Spleen (tissue), 11 donors: Measurements from ENCODE around the gene MYMX. TPM values are rescaled to one million over a fixed set of nuclear protein-coding genes. Genes with fewer than 3 reads are reported as not detected.
A peak's percentile ranks its signal among the peaks of the same experiment; 100 is the strongest.

Source experiments
- DNase-seq: peaks from one replicate; pipeline ENCODE4 v3.0.0-alpha.2; 2020
- H3K27ac ChIP-seq, 8 donors: fragments of 200-600 bp; sonication (generic) in 7 of 8; 1 replicate in 4 of 8; 2 replicates in 4 of 8; pipeline versions ENCODE4 v1.5.0 to v1.8.0; 2016 to 2021; ENCODE audit warnings: inconsistent platforms in 4 of 8, mild to moderate bottlenecking in 4 of 8, moderate library complexity in 1 of 8
- H3K27me3 ChIP-seq, 7 donors: fragments of 200-600 bp; sonication (generic) in 6 of 7; replicated peaks in 1 of 7; 1 replicate in 4 of 7; 2 replicates in 3 of 7; pipeline versions ENCODE4 v1.5.0 to v1.8.0; 2016 to 2021; ENCODE audit warnings: inconsistent platforms in 3 of 7, mild to moderate bottlenecking in 1 of 7
- H3K36me3 ChIP-seq, 6 donors: fragments of 200-600 bp; sonication (generic) in 5 of 6; 1 replicate in 4 of 6; 2 replicates in 2 of 6; pipeline versions ENCODE4 v1.5.0 to v1.8.0; 2016 to 2021; ENCODE audit warnings: inconsistent platforms in 2 of 6
- H3K4me1 ChIP-seq, 6 donors: fragments of 200-600 bp; sonication (generic) in 5 of 6; 1 replicate in 3 of 6; 2 replicates in 3 of 6; pipeline versions ENCODE4 v1.5.0 to v1.8.0; 2016 to 2021; ENCODE audit warnings: inconsistent platforms in 3 of 6
- H3K4me3 ChIP-seq, 8 donors: fragments of 200-600 bp; sonication (generic) in 7 of 8; 1 replicate in 4 of 8; 2 replicates in 4 of 8; pipeline versions ENCODE4 v1.5.0 to v1.8.0; 2016 to 2021; ENCODE audit warnings: inconsistent platforms in 4 of 8, mild to moderate bottlenecking in 4 of 8, moderate library complexity in 2 of 8
- H3K9me3 ChIP-seq, 8 donors: fragments of 200-600 bp; sonication (generic) in 7 of 8; 1 replicate in 4 of 8; 2 replicates in 4 of 8; pipeline versions ENCODE4 v1.5.0 to v1.8.0; 2016 to 2021; ENCODE audit warnings: inconsistent platforms in 4 of 8
- POLR2A ChIP-seq, 3 donors: fragments of 450-650 bp; IDR thresholded peaks; one replicate each; pipeline ENCODE4 v1.5.1; 2017; ENCODE audit warnings: antibody characterized with exemption in 3 of 3, mild to moderate bottlenecking in 1 of 3
- POLR2AphosphoS5 ChIP-seq, 3 donors: sonication (generic); formaldehyde crosslinking; IDR thresholded peaks; one replicate each; pipeline ENCODE4 v1.5.1; 2017; ENCODE audit warnings: antibody characterized with exemption in 3 of 3
- WGBS, 5 donors: extraction: QIAGEN DNeasy Blood & Tissue Kit in 3 of 5; methylation state at CpG; one replicate each; pipeline versions ENCODE4 v1.1.5 to v1.1.7; 2013 to 2018; 5-methylcytosine and 5-hydroxymethylcytosine counted together
- intact Hi-C: fragments of 100-400 bp; cut with DNase I; formaldehyde crosslinking; loops from one replicate; pipeline ENCODE4 v1.15.0; 2023; ENCODE audit warnings: low total_unique reads
- polyA plus RNA-seq, 3 donors: library from polyadenylated mRNA; stranded (reverse); fragments of 200-250 nt; gene quantifications; one replicate each; pipeline ENCODE4 v1.2.1, GENCODE V29; 2013
- total RNA-seq, 7 donors: library from RNA; depleted of rRNA in 3 of 7; stranded (reverse); fragments of >200 nt in 3 of 7; fragmentation: NEBNext Ultra II Directional in 4 of 7; extraction: Animal tissue kit (Norgen Biotek cat#: 25700) in 4 of 7; gene quantifications; one replicate each; pipeline versions ENCODE4 v1.1.0 to v1.2.1, GENCODE V29; 2016 to 2021
- TF ChIP-seq, protein P1 (sequence below), 11 experiments: fragments of 200-600 bp in 7 of 11; fragments of 450-650 bp in 4 of 11; sonication (generic) in 4 of 11; IDR thresholded peaks in 8 of 11; conservative IDR thresholded peaks in 3 of 11; 1 replicate in 7 of 11; 2 replicates in 4 of 11; pipeline versions ENCODE4 v1.4.0 to v1.8.0; 2016 to 2021; ENCODE audit warnings: antibody characterized with exemption in 11 of 11, inconsistent platforms in 4 of 11, mild to moderate bottlenecking in 1 of 11
- donor health status: healthy with polysubstance abuse.
- donor health status: DM: no; HTN: no; CAD: no; lungs with moderate emphysema.
- donor health status: DM: no; HTN: no; CAD: no.
- donor health status: Bipolar disorder and iron deficiency.
- donor health status: healthy.
- donor health status: DM: no; HTN: no; CAD: no.
- donor health status: DM: yes; HTN: yes; CAD: no.

The MYMX gene
- total and polyA plus RNA-seq, 10 donors, result 0.34 to 1.5 (median 0.87) TPM; not detected in 2

DNA sequence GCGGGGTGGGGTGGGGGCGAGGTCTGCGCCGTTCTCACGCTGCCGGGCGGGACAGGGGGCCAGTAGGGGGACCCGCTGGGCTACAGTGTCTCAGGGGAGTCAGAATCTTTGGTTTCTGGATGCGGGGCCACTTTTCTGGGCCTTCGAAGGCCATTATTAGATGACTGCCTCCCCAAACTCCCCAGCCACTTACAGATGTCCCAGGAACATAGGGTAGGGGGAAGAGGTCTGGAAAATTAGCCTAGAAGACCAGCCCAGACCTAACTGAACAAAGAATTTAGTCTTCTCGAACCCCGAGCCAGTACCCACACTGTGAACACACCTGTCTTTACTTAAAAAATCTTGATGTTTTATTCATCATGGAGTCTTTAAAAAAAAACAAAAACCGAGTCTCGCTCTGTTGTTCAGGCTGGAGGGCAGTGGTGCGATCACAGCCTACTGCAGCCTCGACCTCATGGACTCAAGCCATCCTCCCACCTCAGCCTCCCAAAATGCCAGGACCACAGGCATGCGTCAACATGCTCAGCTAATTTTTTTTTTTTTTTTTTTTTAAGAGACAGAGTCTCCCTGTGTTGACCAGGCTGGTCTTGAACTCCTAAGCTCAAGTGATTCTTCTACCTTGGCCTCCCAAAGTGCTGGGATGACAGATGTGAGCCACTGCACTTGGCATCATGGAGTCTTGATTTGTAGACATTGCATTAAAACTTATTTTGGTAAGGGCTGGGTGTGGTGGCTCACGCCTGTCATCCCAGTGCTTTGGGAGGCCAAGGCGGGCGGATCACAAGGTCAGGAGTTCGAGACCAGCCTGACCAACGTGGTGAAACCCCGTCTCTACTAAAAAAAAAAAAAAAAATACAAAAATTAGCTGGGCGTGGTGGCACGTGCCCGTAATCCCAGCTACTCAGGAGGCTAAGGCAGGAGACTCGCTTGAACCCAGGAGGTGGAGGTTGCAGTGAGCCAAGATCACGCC lies 3.4 kb downstream of the MYMX start:
- Histone ChIP-seq H3K4me1 (peaks cover 25 to 82% (median 72%) of the 10 kb centered on the region in 6 donors), H3K4me3 (peak overlapping the region; percentile 24 to 70 (median 43)), H3K9me3 (no peaks in the 10 kb centered on the region), H3K27me3 (peaks cover 0 to 16% (median 0%) of the 10 kb centered on the region in 7 donors), H3K27ac (peak overlapping the region in 7 of 8 donors; percentile 51 to 87 (median 78)), H3K36me3 (no peaks in the 10 kb centered on the region)
- 59 to 91% (median 63%) methylated on average over 20 to 28 of the region's 28 CpGs for WGBS, 5 donors
- DNase-seq, result peak; percentile 54
- intact Hi-C loops, result no loop called here
- TF ChIP-seq, protein P1, sequence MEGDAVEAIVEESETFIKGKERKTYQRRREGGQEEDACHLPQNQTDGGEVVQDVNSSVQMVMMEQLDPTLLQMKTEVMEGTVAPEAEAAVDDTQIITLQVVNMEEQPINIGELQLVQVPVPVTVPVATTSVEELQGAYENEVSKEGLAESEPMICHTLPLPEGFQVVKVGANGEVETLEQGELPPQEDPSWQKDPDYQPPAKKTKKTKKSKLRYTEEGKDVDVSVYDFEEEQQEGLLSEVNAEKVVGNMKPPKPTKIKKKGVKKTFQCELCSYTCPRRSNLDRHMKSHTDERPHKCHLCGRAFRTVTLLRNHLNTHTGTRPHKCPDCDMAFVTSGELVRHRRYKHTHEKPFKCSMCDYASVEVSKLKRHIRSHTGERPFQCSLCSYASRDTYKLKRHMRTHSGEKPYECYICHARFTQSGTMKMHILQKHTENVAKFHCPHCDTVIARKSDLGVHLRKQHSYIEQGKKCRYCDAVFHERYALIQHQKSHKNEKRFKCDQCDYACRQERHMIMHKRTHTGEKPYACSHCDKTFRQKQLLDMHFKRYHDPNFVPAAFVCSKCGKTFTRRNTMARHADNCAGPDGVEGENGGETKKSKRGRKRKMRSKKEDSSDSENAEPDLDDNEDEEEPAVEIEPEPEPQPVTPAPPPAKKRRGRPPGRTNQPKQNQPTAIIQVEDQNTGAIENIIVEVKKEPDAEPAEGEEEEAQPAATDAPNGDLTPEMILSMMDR (IDR thresholded peaks at IDR 0.05 in 8 of 11, conservative IDR thresholded peaks at IDR 0.05 in 3 of 11), result no peak
- TF ChIP-seq POLR2A (IDR thresholded peaks at IDR 0.05), result no peak
- TF ChIP-seq POLR2AphosphoS5 (IDR thresholded peaks at IDR 0.05), result no peak

DNA sequence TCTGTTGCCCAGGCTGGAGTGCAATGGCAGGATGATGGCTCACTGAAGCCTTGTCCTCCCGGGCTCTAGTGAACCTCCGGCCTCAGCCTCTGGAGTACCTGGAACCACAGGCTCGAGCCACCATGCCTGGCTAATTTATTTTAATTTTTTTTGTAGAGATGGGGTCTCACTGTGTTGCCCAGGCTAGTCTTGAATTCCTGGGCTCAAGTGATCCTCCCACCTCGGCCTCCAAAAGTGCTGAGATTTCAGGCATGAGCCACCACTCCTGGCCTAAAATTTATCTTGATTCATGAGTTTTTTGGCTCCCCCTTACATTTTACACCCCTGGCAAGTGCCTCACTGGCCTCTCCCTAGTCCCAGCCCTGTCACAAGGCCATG lies 4.2 kb downstream of the MYMX start:
- WGBS, 5 donors, result 93 to 98% (median 95%) methylated on average over 4 of the region's 4 CpGs
- Histone ChIP-seq H3K4me1 (peaks cover 25 to 88% (median 74%) of the 10 kb centered on the region in 6 donors), H3K9me3 (no peaks in the 10 kb centered on the region), H3K4me3 (no peak overlapping the region), H3K27ac (peak overlapping the region in 5 of 8 donors; percentile 1 to 80 (median 54)), H3K27me3 (peaks cover 0 to 16% (median 0%) of the 10 kb centered on the region in 7 donors), H3K36me3 (no peaks in the 10 kb centered on the region)
- no peak for DNase-seq
- intact Hi-C loops, result no loop called here
- TF ChIP-seq POLR2AphosphoS5 (IDR thresholded peaks at IDR 0.05), result no peak
- TF ChIP-seq, protein P1 (IDR thresholded peaks at IDR 0.05 in 8 of 11, conservative IDR thresholded peaks at IDR 0.05 in 3 of 11), result no peak
- no peak for TF ChIP-seq POLR2A (IDR thresholded peaks at IDR 0.05)

DNA sequence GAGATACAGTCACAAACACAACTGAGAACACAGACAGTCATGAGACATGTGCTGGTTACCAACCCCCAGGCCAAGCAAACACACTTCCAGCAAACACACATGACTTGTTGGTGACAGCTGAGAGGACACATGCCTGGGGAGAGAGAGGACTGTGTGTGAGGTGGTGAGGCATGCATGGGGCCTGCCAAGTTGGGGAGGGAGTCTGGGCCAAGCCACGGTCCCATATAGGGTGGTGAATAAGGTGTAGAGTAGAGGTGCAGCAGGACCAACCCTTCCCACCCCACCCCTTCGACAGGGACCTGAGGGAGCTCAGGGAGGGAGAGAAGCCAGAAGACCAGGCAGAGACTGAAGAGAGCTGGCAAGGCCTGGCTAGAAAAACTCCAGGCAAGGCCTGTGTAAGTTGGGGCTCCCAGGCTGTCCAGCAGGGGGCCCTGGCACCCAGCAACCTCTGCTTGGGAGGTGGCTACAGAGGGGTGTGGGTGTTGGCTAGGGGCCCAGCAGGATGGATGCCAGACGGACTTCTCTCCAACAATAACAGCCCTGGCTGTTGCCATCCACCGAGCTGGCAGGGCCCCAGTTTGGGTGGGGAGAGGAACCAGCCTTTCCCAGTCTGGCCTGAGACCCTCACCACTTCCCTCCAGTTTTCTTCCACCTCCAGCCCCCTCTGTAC lies 4.7 kb downstream of the MYMX start:
- Histone ChIP-seq H3K9me3 (no peaks in the 10 kb centered on the region), H3K4me1 (peaks cover 25 to 93% (median 77%) of the 10 kb centered on the region in 6 donors), H3K36me3 (no peaks in the 10 kb centered on the region), H3K27me3 (peaks cover 0 to 16% (median 0%) of the 10 kb centered on the region in 7 donors), H3K27ac (peak overlapping the region in 7 of 8 donors; percentile 1 to 80 (median 48)), H3K4me3 (peak overlapping the region in 1 of 8 donors; percentile 36)
- intact Hi-C loops, result no loop called here
- TF ChIP-seq POLR2A (IDR thresholded peaks at IDR 0.05), result no peak
- peak; percentile 60 to 72 (median 66) for TF ChIP-seq POLR2AphosphoS5 (IDR thresholded peaks at IDR 0.05)
- TF ChIP-seq, protein P1 (IDR thresholded peaks at IDR 0.05 in 8 of 11, conservative IDR thresholded peaks at IDR 0.05 in 3 of 11), result peak; percentile 55 to 90 (median 85)
- WGBS, 5 donors, result 13 to 26% (median 14%) methylated on average over 4 of the region's 4 CpGs
- peak; percentile 94 for DNase-seq
